Activated CD4-positive, alpha-beta T cell treated with anti-CD3 and anti-CD28 coated beads for 4 hours (primary cell): ENCODE measurements around the gene ACTRT2.
A peak's percentile ranks its signal among the peaks of the same experiment; 100 is the strongest.

Source experiments
- DNase-seq, 2 donors: peaks; one replicate each; pipeline ENCODE4 v3.0.0-alpha.2; 2020

ACTRT2 gene

DNA sequence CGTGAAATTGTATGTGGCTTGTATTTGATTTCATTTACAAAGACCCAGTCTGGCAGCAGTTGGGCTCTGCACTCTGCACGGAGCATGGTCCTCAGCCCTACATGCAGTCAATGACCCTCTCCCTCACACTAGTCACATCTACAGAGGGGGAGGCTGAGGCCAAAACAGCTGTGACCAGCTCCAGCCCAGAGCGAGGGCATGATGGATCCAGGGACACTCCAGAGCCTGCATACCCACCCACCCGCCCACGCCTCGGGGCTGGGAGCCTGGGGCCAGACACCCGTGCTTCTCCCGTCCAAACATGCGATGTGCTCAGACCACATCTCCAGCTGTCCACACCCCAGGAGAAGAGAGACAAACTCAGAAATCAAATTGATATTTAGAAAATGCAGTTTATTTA, 33.8 kb downstream of the ACTRT2 start:
- no peak for DNase-seq

DNA sequence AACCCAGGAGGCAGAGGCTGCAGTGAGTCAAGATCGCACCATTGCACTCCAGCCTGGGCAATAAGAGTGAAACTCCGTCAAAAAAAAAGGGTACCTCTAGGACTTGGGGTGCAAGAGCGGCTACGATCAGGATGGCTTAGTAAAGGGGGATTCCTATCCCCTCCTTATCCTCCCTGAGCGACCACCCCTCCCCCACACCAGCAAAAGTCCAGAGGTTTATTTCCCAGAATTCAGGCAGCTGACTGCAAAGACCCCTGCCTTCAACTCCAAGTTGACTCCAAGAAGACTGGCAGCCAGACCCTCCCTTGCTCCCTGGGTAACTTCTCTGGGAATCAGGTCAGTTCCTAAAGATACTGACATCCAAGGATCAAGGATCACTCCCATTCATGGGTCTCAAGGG, 35.4 kb downstream of the ACTRT2 start:
- DNase-seq: no peak

DNA sequence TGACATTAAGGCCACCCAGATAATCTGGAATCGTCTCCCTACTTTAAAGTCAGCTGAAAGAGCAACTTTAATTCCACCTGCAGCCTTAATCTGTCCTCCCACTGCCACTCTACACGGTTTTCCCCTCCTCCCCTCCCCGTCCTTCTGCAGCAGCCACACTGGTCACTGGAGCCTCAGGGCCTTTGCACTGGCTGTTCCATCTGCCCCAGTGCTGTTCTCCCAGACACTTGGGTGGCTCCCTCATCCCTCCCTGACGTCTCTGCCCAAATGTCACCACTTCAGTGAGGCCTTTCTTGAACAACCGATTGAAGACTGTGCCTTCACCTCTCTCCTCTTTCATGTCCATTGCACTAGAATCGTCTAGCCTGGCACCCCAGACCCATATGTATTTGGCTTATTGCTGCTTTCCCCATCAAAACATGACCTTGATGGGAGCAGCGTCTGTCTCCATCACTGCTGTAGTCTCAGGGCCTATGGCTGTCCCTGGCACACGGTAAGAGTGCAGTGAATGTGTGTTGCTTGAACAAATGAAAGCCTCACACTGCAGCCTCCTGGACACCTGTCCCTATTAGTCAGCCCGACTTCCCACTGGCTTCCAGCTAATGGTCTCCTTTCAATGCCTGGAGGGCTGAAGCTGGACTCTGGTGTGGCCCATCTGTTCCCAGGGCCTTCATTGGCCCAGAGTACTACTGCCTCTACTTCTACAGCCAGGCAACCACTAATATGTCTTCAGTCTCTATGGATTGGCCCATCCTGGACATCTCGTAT, 37.2 kb downstream of the ACTRT2 start:
- DNase-seq: no peak

DNA sequence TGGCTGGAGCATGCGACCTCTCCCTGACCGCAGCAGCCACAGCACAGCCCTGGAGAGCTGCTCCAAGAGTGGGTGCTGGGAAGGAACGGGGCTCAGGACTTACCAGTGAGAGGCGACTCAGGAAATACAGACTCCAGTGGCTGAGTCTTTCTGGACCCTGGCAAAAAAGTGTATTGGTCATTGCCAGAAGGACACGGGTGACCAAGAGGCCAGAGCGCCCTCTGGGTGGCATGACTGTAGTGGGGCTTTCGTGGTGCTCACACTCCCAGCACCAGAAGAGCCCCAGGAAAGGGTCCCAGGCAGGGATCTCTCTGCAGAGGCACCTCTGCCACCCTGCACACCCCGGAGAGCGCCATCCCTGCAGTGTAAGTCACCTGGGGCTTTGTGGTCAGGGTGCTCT, 38.9 kb downstream of the ACTRT2 start:
- DNase-seq: no peak

DNA sequence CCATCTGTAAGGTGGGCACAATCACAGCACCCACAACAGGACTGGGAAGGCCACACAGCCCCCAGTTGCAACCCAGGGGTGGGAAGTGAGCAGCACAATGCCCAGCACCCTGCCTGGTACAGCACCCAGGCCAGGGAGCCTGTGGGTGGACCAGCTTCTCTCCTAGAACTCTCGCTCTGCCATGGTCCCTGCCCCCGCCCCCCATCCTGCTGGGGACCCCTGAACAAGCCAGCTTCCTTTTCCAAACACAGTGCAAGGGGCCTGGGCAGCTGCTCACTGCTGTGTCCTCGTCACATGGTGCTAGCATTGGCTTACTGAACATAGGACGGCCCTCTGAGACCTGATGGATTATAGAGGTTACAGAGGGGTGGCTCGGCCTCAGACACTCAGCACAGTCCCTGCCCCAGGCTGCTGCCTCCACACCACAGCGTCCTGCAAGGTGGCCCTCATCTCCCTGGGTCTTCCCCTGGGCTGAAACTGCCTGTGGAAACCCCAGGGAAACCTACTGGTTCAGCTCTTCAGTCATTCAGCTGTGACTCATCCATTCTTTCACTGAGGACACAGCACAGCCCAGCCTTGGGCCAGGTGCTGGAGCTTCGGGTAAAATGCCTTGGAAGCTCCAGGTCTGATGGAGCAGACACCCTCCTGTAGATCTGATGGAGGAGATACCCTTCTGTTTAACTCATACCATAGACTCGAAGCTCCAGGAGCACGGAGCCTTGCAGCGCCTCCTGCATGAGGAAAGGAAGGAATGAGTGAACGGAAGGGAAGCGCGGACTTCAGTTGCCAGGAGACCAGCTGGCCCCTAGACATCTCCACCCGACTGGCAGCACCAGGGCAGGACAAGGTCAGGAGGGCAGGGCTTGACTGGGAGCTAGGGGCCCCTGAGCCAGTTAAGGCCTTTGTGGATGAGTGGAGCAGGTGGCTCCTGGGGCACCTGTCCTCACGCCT, 39.6 kb downstream of the ACTRT2 start:
- no peak for DNase-seq

DNA sequence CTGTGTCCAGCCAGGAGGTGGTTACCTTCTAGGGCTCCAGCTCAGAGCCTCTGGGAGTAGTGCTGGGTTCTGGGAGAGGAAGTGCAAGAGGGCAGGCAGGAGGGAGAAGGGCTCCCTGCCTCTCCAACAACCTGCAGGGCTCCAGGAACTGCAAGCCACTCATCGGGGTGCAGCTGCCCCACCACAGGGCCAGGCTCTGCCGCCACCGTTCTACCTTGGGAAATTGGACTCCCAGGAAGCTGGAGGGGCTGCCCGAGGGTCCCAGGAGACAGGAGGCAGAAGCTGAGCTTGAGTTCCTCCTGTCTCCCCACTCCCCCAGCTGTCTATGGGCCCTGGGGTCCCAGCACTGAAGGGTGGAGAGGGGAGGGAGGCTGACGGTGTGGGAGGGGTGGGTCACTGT, 40.3 kb downstream of the ACTRT2 start:
- DNase-seq: no peak

DNA sequence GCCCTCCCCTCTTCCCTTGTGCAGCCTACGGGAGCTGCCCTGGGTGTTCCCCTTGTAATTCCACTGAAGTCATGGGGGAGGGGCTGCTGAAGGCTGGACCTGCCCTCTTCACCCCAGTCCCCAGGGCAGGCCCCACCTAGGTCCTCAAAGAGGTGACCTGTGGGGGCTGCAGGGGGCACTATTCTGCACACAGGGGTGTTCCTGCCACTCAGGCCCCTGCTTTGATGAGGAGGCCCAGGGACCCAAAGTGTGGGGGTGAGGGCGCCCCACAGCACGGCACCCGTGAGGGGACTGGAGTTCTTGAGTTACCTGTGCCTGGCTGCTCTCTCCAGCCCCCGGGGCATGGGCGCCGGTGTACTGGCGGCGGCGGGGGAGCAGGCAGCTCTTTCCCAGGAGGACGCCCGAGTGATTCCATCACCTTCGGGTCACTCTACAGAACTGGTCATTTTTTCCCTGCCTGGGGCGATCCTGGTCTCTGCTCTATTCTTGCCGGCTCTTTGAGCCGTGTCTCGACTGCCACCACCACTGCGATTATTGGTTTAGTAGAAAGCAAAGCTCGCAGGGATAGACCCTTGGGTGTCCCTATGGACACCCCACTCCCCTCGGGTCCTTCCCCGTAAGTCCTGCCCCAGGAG, 40.8 kb downstream of the ACTRT2 start:
- no peak for DNase-seq

DNA sequence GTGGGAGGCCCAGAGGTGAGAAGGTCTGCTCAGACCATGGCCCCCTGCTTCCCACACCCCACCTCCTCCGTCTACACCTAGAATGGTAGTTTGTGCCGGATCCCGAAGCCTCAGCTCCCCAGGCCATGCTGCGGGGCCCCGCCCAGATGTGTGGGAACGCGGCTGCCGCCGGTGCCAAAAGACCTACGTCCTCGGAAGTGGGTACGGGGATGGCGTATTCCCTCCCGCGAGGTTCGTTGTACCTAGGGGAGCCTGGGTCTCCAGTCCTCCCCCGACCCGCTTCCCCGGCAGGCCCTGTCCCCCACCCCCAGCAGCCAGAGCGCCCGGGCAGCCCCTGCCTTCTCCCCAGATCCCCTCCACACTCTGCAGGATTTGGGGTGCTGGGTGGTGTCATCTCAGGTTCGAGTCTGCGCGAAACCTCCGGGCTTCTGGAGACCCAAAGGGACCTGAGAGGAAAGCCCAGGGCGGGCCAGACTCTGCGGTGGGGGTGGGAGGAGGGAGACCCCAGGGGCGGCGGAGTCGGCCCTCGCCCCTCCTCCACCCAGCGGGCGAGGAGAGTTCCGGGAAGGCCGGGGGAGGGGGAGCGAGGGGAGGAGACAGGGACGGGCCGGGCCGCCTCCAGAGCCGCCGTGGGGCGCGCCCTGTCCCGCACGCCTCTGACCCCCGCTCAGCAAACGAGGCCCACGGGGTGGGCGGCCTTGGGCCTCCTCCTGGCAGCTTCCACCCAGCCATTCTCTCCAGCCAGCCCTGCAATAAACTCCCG, 41.5 kb downstream of the ACTRT2 start:
- no peak for DNase-seq

DNA sequence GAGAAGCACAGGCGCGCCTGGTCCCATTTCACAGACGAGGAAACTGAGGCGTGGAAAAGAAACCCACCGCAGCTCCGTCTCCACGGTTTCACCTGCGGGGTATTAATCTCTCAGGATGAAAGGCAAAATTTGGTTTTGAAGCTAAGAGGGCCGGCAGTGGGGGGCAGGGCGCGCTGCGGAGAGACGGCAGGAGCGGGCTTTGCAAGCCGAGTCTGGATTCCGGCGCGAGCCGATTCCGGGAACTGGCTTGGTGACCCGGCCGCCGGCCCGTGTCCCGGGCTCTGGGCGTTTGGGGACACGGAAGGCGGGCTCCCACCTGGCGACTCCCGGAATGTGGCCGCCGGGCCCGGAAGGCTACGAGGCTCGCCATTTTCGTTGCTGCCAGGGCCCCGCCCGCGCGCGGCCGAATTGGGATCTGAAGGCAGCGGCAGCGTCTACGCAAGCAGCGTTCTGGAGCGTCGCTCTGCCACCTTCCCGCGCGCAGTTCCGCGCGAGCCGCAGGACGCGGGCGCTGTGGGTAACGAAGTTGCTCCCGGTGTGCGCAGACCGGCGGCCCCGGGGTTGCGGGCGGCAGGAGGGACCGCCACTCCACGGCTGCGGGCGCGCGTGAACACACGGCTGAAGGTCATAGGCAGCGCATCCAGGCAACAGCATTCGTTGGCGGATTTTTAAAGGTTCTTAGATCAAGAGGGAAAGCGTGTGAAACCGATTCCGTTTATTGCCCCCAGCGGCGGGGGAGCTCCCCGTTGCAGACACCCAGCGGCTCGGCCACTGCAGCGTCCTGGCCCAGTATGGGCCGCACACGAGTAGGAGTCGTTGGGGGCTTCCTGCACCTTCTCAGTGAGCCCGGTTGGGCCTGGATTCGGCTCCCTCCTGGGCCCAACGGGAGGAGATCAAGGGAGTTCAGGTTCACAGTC, 42.4 kb downstream of the ACTRT2 start:
- DNase-seq: no peak

DNA sequence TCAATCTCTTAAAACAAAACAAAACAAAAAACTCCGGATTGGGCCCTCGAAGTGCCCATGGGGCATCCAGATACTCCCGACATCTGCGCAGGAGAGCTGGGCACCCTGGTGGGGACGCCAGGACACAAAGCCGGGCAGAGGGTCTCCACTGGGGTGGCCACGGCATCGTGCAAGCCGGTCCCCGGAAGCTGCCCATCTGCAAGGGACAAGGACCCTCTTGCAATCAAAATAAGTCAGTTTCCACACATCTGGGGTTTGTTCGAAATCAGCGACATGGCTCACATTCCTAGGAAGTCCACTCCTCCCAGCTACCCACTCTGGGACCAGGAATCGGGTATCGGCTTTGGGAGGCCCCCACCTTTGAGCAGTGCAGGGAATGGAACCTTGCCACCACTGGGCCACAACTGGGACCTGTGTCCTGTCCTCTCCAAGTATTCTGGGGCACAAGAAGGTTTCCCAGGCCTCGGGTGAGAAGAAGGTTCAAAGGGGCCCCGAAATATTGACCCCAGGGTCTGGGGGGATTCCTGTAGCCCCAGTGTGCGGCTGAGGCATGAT, 43.1 kb downstream of the ACTRT2 start:
- no peak for DNase-seq

DNA sequence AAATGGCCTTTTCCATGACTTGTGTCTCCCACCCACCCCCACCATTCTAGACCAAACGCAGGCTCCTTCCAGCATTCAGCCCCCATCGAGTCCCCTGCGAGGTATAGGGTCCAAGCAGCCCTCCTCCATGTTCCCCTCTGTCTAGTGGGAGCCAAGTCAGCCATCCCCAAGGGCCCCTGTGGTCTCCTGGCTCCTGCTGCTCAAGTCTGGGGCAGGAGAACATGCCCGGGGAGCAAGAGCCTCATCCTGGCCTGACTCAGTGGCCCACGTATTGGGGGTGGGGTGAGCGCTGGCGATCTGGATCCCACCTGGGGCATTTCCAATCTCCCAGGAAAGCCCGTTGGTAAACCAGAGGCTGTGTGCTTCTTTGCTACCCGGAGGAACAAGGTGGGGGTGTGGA, 43.6 kb downstream of the ACTRT2 start:
- DNase-seq: no peak

DNA sequence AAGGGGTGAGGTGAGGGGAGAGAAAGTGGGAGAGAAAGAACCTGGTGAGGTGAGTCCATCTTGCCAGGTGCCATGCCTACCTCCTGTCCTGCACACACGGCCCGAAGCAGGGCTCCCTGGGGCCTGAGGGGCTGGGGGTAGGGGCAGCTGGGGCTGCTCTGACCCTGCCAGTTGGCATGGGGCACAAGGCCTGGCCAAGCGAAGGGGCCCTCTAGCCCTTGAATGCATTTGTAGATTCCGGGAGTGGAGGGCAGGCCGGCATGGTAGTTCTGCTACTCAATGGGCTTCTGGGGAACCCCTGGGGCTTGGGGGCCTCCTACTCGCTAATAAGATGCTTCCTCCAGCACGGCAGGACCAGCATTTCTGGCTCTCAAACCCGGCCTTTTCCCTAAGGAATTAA, 44.1 kb downstream of the ACTRT2 start:
- no peak for DNase-seq

DNA sequence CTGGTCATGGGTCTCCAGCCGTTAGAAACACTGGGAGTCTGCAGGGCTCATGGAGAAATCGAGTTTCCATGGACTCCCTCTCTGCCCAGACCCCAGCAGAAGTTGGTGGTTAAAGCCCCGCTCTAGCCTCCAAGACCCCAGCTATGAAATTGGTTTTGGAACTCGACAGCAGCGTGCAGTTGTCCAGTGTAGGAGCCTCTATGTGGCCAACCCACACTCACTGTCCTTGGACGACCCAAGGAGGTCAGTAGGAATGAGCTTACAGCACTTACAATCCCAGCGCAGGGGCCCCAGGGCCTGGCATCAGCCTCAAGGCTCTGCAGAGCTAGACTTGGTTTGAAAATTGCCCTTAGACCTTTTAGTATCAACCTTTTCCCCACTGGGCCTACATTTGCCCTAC, 44.5 kb downstream of the ACTRT2 start:
- no peak for DNase-seq

DNA sequence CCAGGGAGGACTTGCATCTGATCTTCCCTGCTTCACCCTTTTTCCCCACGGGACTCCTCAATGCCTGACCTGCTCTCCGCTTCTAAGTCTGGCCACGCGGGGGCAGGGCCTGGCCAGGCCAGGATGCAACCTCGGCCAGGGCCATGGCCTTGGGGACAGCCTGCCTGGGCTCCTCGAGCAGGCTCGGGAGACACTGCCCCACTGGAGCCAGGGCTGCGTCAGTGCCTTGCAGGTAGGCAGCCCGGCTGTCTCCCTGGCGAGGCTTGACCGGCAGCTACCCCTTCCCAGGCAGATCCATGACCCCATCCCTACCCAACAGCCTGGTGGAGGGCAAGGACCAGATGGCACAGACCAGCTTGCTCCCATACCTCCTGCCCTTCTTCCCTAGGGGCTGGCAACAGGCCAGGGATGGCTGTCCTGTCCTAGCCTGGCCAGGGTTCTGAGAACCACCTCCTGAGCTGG, 45.0 kb downstream of the ACTRT2 start:
- DNase-seq: no peak

DNA sequence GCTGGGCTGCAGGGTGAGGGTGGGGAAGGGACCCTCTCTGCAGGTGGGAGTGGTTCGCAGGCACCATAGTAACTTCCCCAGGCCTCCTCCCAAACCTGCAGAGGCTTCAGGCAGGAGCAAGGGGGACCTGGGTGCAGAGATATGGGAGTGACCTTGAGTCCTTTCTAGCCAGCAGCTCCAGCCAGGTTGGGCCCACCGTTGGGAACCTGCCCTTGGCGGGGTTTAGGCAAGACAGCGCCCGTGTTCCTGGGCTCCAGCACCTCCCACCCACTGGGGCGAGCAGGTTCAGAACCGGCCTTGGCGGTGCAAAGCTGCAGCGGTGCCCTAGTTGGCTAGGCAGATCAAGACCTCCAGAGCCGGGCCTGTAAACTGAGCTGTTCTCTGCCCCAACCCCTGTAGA, 45.6 kb downstream of the ACTRT2 start:
- no peak for DNase-seq

DNA sequence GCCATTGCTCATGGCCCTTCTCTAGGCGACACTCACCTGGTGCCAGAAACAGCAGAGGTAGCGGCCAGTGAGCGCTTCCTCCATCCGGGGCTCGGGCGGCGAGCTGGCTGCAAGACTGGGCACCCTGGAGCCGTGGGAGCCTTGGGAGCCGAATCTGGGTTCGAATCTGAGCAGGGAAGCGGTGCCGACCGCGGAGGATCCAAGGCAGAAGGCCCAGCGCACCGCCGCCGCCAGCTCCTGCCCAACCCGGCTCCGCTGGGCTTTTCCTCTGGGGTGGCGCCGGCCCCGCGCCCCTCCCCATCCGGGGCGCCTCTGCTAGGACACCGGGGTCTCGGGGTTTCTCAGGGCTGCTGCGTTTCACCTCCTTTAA, 46.0 kb downstream of the ACTRT2 start:
- no peak for DNase-seq

DNA sequence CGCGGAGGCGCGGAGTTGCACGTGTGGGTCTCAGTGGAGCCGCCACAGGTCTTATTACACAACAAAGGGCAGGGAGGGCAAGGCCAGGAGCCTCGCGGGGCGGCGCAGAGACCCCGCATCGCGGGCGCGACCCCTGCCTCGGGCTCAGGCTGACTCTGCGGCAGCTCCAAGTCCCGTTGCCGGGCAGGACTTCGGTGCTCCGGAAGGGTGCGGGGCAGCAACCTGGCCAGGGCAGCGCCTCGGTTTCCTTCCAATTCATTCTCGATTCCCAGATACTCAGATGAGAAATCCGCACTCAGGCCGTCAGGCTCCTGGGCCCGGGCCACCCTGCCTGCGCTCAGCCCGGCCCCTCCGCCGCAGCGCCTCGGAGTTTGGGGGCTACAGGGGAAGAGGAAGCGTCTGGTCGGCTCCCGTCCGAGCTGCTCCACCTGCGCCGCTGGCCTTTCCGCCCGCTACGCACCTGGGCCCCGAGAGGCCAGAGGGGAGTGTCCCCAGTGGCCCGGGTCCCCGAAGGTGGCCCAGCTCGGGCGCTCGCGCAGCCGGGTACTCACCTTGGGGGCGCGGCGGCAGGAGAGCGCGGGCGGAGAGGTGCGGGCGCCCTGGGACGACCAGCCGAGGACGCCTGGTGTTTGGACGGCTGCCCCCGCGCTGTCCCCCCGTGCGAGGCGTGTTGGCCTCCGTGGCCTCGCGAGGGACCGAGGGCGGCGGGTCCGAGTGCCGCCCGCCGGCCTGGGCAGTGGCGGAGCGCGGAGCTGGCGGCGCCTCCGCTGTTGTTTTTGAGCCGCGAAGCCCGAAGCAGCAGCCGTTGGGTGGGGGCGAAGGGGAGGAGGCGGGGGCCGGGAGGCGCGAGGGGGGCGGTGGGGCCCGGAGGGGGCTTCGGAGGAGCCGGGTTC, 46.6 kb downstream of the ACTRT2 start:
- DNase-seq: no peak

DNA sequence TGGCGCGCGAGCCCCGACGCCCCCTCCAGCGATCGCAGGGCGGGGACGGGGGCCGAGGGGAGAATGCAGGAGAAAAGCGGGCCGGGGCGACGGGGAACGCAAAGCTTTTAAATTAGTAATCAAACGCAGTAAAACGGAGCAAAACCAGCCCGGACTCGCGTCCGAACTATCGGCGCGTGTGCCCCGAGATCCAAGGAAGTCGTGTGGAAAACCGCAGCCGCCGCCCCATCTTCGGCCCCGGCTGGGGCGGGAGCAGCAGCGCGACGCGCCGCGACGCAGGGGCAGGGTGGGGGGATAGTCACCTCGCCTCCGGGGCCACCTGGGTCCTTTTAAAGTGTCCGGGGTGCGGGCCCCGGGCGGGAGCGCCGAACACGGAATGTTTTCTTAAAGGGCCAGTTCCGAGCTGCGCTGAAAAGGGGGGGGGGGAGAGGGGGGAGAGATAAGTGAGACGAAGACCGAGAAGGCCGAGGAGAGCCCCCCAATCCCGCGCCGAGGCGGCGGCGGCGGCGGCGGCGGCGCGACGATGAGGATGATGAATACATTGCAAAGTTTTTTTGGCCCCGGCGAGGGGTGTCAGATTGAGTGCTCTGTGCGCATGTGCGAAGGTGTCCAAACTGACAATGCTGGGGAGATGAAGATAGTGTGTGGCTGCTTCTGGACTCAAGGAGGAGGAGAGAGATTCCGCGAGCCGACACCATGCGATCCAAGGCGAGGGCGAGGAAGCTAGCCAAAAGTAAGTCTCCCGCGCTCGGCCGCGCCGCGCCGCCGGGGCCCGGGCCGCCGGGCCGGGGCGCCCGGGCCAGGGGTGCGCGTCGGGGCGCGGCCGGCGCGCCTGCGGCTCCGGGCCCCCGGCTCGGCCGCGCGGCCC, 47.5 kb downstream of the ACTRT2 start, which contains the start of gene PRDM16:
Gene PRDM16, plus strand, starts transcription at position 640 of the 868 bp plus-strand sequence. Its CDS starts 57 bp downstream, at position 697.
- peak in 1 of 2 donors; percentile 31 for DNase-seq
